Hypothalamus (tissue), 51 donors: Measurements from ENCODE around the gene L3MBTL2.
"Not testable (repeated sequence)": the region's sequence is repeated elsewhere in the genome, so short reads cannot be mapped to it uniquely, and the experiment has no call there.

Experiments
- DNase-seq, 51 donors: peaks; one replicate each; lab custom pipeline; 2025; lab: John Stamatoyannopoulos, UW

Gene L3MBTL2

GRCh38 chr22:41204992-41205900, at the start of gene L3MBTL2:
L3MBTL2 (plus strand) TSS chr22:41205312; CDS start chr22:41205363, 51 bp downstream.
- peak; percentile 32 to 99 (median 96) for DNase-seq

GRCh38 chr22:41157083-41157482, 48.0 kb upstream of the L3MBTL2 start:
- no peak for DNase-seq

- no peak for DNase-seq
Measured at GRCh38 chr22:41169157-41169556, 36.0 kb upstream of the L3MBTL2 start.

- DNase-seq, result no peak
Measured at GRCh38 chr22:41171996-41172395, 33.1 kb upstream of the L3MBTL2 start.

- no peak for DNase-seq
Measured at GRCh38 chr22:41175546-41175945, 29.6 kb upstream of the L3MBTL2 start.

- peak in 2 of 51 donors; percentile 9 to 13 for DNase-seq
Measured at GRCh38 chr22:41177040-41177621, 28.0 kb upstream of the L3MBTL2 start.

- no peak for DNase-seq
Measured at GRCh38 chr22:41177622-41178424, 27.3 kb upstream of the L3MBTL2 start.

- DNase-seq, result peak in 43 of 51 donors; percentile 5 to 77 (median 43)
Measured at GRCh38 chr22:41178425-41178975, 26.6 kb upstream of the L3MBTL2 start.

GRCh38 chr22:41180362-41180761, 24.8 kb upstream of the L3MBTL2 start:
- DNase-seq, result not testable (repeated sequence)

- no peak for DNase-seq
Measured at GRCh38 chr22:41180926-41181325, 24.2 kb upstream of the L3MBTL2 start.

- DNase-seq, result no peak
Measured at GRCh38 chr22:41181349-41182241, 23.5 kb upstream of the L3MBTL2 start.

GRCh38 chr22:41184679-41185078, 20.4 kb upstream of the L3MBTL2 start:
- no peak for DNase-seq

GRCh38 chr22:41191467-41191866, 13.6 kb upstream of the L3MBTL2 start:
- no peak for DNase-seq

GRCh38 chr22:41193829-41194228, 11.3 kb upstream of the L3MBTL2 start:
- DNase-seq, result no peak

GRCh38 chr22:41197038-41197972, 7.8 kb upstream of the L3MBTL2 start:
- DNase-seq, result peak; percentile 19 to 91 (median 76)

- DNase-seq, result peak in 5 of 51 donors; percentile 8 to 46 (median 18)
Measured at GRCh38 chr22:41198027-41198580, 7.0 kb upstream of the L3MBTL2 start.

- DNase-seq, result no peak
Measured at GRCh38 chr22:41201141-41201540, 4.0 kb upstream of the L3MBTL2 start.

- no peak for DNase-seq
Measured at GRCh38 chr22:41203118-41203517, 2.0 kb upstream of the L3MBTL2 start.
